ENCODE data around the gene CLCN2.

DNA sequence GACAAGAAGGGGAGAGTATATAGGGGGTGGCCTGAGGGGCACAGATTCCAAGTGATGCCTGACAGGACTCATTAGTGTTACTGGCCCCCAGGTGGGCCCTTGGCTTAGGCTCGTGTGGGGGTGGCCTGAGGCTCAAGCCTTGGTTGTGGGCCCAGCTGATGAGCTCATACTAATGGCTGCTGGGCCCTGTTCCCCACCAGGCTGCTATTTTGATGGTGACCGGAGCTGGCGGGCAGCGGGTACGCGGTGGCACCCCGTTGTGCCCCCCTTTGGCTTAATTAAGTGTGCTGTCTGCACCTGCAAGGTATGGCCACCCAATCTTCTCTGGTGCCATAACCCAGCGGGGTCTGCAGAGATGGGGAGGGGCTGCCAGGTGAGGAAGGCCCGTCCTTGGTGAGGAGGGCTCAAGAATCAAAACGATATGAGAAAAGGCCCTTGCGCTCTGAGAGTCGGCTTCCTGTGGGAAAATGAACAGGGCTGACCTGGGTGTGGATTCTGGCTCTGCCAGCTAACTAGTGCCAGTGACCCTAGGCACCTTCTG, 25.8 kb upstream of the CLCN2 start:
- no peak for TF ChIP-seq EZH2 (IDR thresholded peaks at IDR 0.05; ENCODE audit: insufficient read depth, low read length)
- TF ChIP-seq, protein P1, sequence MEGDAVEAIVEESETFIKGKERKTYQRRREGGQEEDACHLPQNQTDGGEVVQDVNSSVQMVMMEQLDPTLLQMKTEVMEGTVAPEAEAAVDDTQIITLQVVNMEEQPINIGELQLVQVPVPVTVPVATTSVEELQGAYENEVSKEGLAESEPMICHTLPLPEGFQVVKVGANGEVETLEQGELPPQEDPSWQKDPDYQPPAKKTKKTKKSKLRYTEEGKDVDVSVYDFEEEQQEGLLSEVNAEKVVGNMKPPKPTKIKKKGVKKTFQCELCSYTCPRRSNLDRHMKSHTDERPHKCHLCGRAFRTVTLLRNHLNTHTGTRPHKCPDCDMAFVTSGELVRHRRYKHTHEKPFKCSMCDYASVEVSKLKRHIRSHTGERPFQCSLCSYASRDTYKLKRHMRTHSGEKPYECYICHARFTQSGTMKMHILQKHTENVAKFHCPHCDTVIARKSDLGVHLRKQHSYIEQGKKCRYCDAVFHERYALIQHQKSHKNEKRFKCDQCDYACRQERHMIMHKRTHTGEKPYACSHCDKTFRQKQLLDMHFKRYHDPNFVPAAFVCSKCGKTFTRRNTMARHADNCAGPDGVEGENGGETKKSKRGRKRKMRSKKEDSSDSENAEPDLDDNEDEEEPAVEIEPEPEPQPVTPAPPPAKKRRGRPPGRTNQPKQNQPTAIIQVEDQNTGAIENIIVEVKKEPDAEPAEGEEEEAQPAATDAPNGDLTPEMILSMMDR (IDR thresholded peaks at IDR 0.05; ENCODE audit: insufficient read depth, low read depth, low read length), result no peak

Data from astrocyte (in vitro differentiated cells and primary cell).